Liver (tissue), 9 donors: Measurements from ENCODE around the gene SOX5. TPM values are rescaled to one million over a fixed set of nuclear protein-coding genes. Genes with fewer than 3 reads are reported as not detected.

Experiments used
- DNase-seq: peaks from one replicate; pipeline ENCODE4 v3.0.0-alpha.2; 2017; ENCODE audit warnings: low spot score
- H3K27ac ChIP-seq, 2 donors: one replicate each; pipeline ENCODE4 v1.7.0; 2013; ENCODE audit warnings: inconsistent platforms in 2 of 2, low read length in 2 of 2, control low read depth in 1 of 2, low read depth in 1 of 2, mild to moderate bottlenecking in 1 of 2
- H3K27me3 ChIP-seq, 4 donors: one replicate each; pipeline versions ENCODE4 v1.6.1 to v1.7.0; 2013; ENCODE audit warnings: low read length in 3 of 4, inconsistent platforms in 1 of 4, mild to moderate bottlenecking in 1 of 4, moderate library complexity in 1 of 4; ENCODE audit not compliant: control insufficient read depth in 4 of 4, insufficient read depth in 4 of 4
- H3K36me3 ChIP-seq, 4 donors: one replicate each; pipeline versions ENCODE4 v1.6.1 to v1.7.0; 2013; ENCODE audit warnings: low read length in 3 of 4, mild to moderate bottlenecking in 3 of 4, low read depth in 1 of 4, moderate library complexity in 1 of 4; ENCODE audit not compliant: control insufficient read depth in 4 of 4, insufficient read depth in 3 of 4
- H3K4me1 ChIP-seq, 4 donors: one replicate each; pipeline versions ENCODE4 v1.6.1 to v1.7.0; 2013; ENCODE audit warnings: low read length in 3 of 4, mild to moderate bottlenecking in 3 of 4, moderate library complexity in 1 of 4; ENCODE audit not compliant: control insufficient read depth in 4 of 4, insufficient read depth in 4 of 4
- H3K4me3 ChIP-seq, 3 donors: one replicate each; pipeline versions ENCODE4 v1.6.1 to v1.7.0; 2013; ENCODE audit warnings: low read length in 3 of 3, control low read depth in 1 of 3, low read depth in 1 of 3, mild to moderate bottlenecking in 1 of 3
- H3K9ac ChIP-seq, 2 donors: one replicate each; pipeline ENCODE4 v1.7.0; 2013; ENCODE audit warnings: low read length in 2 of 2, mild to moderate bottlenecking in 2 of 2, moderate library complexity in 2 of 2, control low read depth in 1 of 2, low read depth in 1 of 2
- H3K9me3 ChIP-seq, 4 donors: one replicate each; pipeline versions ENCODE4 v1.6.1 to v1.7.0; 2013; ENCODE audit warnings: low read length in 3 of 4; ENCODE audit not compliant: control insufficient read depth in 4 of 4
- ATF3 ChIP-seq: IDR thresholded peaks from 2 replicates; pipeline ENCODE4 v1.6.1; 2016; ENCODE audit warnings: antibody characterized with exemption
- EGR1 ChIP-seq, 2 donors: IDR thresholded peaks; 2 replicates each; pipeline ENCODE4 v1.6.1; 2016 to 2018; ENCODE audit warnings: antibody characterized with exemption in 2 of 2, low read depth in 2 of 2
- FOXA1 ChIP-seq: IDR thresholded peaks from 2 replicates; pipeline ENCODE4 v1.6.1; 2016; ENCODE audit warnings: antibody characterized with exemption
- FOXA2 ChIP-seq: IDR thresholded peaks from 2 replicates; pipeline ENCODE4 v1.6.1; 2016; ENCODE audit warnings: antibody characterized with exemption
- GABPA ChIP-seq, 2 donors: IDR thresholded peaks in 1 of 2; conservative IDR thresholded peaks in 1 of 2; 2 replicates each; pipeline ENCODE4 v1.6.1; 2016; ENCODE audit warnings: antibody characterized with exemption in 2 of 2, mild to moderate bottlenecking in 1 of 2, moderate library complexity in 1 of 2
- HNF4A ChIP-seq, 2 donors: conservative IDR thresholded peaks; 2 replicates each; pipeline ENCODE4 v1.6.1; 2016; ENCODE audit warnings: antibody characterized with exemption in 2 of 2, mild to moderate bottlenecking in 2 of 2
- HNF4G ChIP-seq: IDR thresholded peaks from 2 replicates; pipeline ENCODE4 v1.6.1; 2016; ENCODE audit warnings: antibody characterized with exemption
- MAX ChIP-seq: IDR thresholded peaks from 2 replicates; pipeline ENCODE4 v1.6.1; 2016; ENCODE audit warnings: antibody characterized with exemption
- NR2F2 ChIP-seq: IDR thresholded peaks from 2 replicates; pipeline ENCODE4 v1.6.1; 2016; ENCODE audit warnings: antibody characterized with exemption
- RAD21 ChIP-seq, 2 donors: IDR thresholded peaks; 2 replicates each; pipeline ENCODE4 v1.6.1; 2016; ENCODE audit warnings: antibody characterized with exemption in 2 of 2, mild to moderate bottlenecking in 2 of 2
- REST ChIP-seq: IDR thresholded peaks from 2 replicates; pipeline ENCODE4 v1.6.1; 2016; ENCODE audit warnings: antibody characterized with exemption, mild to moderate bottlenecking
- SP1 ChIP-seq: IDR thresholded peaks from 2 replicates; pipeline ENCODE4 v1.6.1; 2018; ENCODE audit warnings: antibody characterized with exemption, mild to moderate bottlenecking
- TAF1 ChIP-seq: conservative IDR thresholded peaks from 2 replicates; pipeline ENCODE4 v1.6.1; 2016; ENCODE audit warnings: antibody characterized with exemption, mild to moderate bottlenecking
- YY1 ChIP-seq: IDR thresholded peaks from 2 replicates; pipeline ENCODE4 v1.6.1; 2016; ENCODE audit warnings: antibody characterized with exemption, mild to moderate bottlenecking
- ZBTB33 ChIP-seq: IDR thresholded peaks from 2 replicates; pipeline ENCODE4 v1.6.1; 2016; ENCODE audit warnings: antibody characterized with exemption
- WGBS: extraction: QIAGEN DNeasy Blood & Tissue Kit; methylation state at CpG from one replicate; pipeline ENCODE4 v1.1.7; 2013; 5-methylcytosine and 5-hydroxymethylcytosine counted together
- polyA plus RNA-seq, 2 donors: library from polyadenylated mRNA; stranded (reverse) in 1 of 2; unstranded in 1 of 2; fragments of 200-250 nt in 1 of 2; fragments of >200 nt in 1 of 2; fragmentation: Nextera tagmentation in 1 of 2; extraction: Ambion mirVana in 1 of 2; gene quantifications; one replicate each; pipeline versions ENCODE4 v1.2.1 to v1.2.3, GENCODE V29; 2013 to 2015
- total RNA-seq, 2 donors: library from RNA; depleted of rRNA; stranded (reverse); fragments of >200 nt; gene quantifications; one replicate each; pipeline ENCODE4 v1.2.3, GENCODE V29; 2014
- donor health status: healthy.
- donor health status: healthy.
- donor health status: healthy.
- donor health status: healthy.
- donor health status: healthy.

The SOX5 gene
- total and polyA plus RNA-seq, 4 donors, result 2.3 to 42.4 (median 12.3) TPM

- 83% methylated on average over 7 of the region's 7 CpGs for WGBS
- no peaks in the 10 kb centered on the region for H3K9me3 ChIP-seq
- no peak overlapping the region for H3K9ac ChIP-seq
- TF ChIP-seq REST, result no peak
- TF ChIP-seq GABPA (IDR thresholded peaks at IDR 0.05 in 1 of 2, conservative IDR thresholded peaks at IDR 0.05 in 1 of 2), result no peak
- no peak for TF ChIP-seq HNF4A (conservative IDR thresholded peaks at IDR 0.05)
- no peak for TF ChIP-seq ZBTB33
- TF ChIP-seq SP1, result no peak
- H3K4me1 ChIP-seq, result no peaks in the 10 kb centered on the region
- H3K36me3 ChIP-seq, result peaks cover 3 to 28% (median 19%) of the 10 kb centered on the region in 4 donors
- H3K4me3 ChIP-seq, result no peak overlapping the region
- H3K27ac ChIP-seq, result no peak overlapping the region
- DNase-seq, result no peak
- no peaks in the 10 kb centered on the region for H3K27me3 ChIP-seq
These were observed 408.9 kb downstream of the SOX5 start for GRCh38 chr12:23540572-23540971.

- 96% methylated on average over 7 of the region's 7 CpGs for whole genome bisulfite sequencing
- TF ChIP-seq FOXA2 (no peak), FOXA1 (no peak), MAX (no peak), TAF1 (no peak), HNF4G (no peak), HNF4A (conservative IDR thresholded peaks at IDR 0.05) (no peak), GABPA (IDR thresholded peaks at IDR 0.05 in 1 of 2, conservative IDR thresholded peaks at IDR 0.05 in 1 of 2) (no peak), EGR1 (IDR thresholded peaks at IDR 0.05; ENCODE audit: low read depth in 2 of 2) (no peak), YY1 (no peak), RAD21 (IDR thresholded peaks at IDR 0.05) (no peak), NR2F2 (no peak), ATF3 (no peak)
These were observed 413.2 kb downstream of the SOX5 start for GRCh38 chr12:23536293-23536692.

More at GRCh38 chr12:23536293-23536692, 413.2 kb downstream of the SOX5 start:
- Histone ChIP-seq H3K9me3 (no peaks in the 10 kb centered on the region), H3K27me3 (no peaks in the 10 kb centered on the region), H3K4me3 (no peak overlapping the region), H3K9ac (no peak overlapping the region), H3K27ac (no peak overlapping the region), H3K4me1 (no peaks in the 10 kb centered on the region), H3K36me3 (peaks cover 3 to 24% (median 15%) of the 10 kb centered on the region in 4 donors)
- no peak for DNase-seq
